ENCODE measurements around the gene PROK1. TPM values are rescaled to one million over a fixed set of nuclear protein-coding genes. Genes with fewer than 3 reads are reported as not detected.

The PROK1 gene
- polyA plus RNA-seq, 3 donors, result not detected

GRCh38 chr1:110449661-110450651, 993 bp upstream of the PROK1 start:
- Histone ChIP-seq H3K4me1 (ENCODE audit: control insufficient read depth in 1 of 2, insufficient read depth in 2 of 2, low read length in 2 of 2) (no peaks in the 10 kb centered on the region), H3K4me3 (replicated peaks in 1 of 3; ENCODE audit: low read depth in 2 of 3, low read length in 3 of 3) (no peak overlapping the region), H3K36me3 (replicated peaks in 1 of 2; ENCODE audit: control insufficient read depth in 1 of 2, insufficient read depth in 2 of 2, low read length in 2 of 2) (no peaks in the 10 kb centered on the region), H3K27me3 (ENCODE audit: control insufficient read depth in 2 of 2, insufficient read depth in 2 of 2, low read length in 2 of 2) (no peaks in the 10 kb centered on the region), H3K9ac (ENCODE audit: insufficient read depth, low read length, poor library complexity, severe bottlenecking) (no peak overlapping the region), H3K4me2 (replicated peaks; ENCODE audit: extremely low read depth, low read length, poor library complexity, severe bottlenecking) (no peak overlapping the region), H3K27ac (ENCODE audit: low read depth in 1 of 2, low read length in 2 of 2) (no peak overlapping the region), H3K9me3 (replicated peaks in 1 of 2; ENCODE audit: control insufficient read depth in 1 of 2, insufficient read depth in 1 of 2, low read length in 2 of 2) (no peaks in the 10 kb centered on the region), H3K79me2 (ENCODE audit: insufficient read depth, low read length) (no peaks in the 10 kb centered on the region), H4K20me1 (ENCODE audit: insufficient read depth, low read length) (no peaks in the 10 kb centered on the region), H2AFZ (ENCODE audit: insufficient read depth, low read depth, low read length, poor library complexity, severe bottlenecking) (no peak overlapping the region)
- no peak for TF ChIP-seq CTCF (IDR thresholded peaks at IDR 0.05)
- Mint-ChIP-seq H3K4me3 (no peak overlapping the region), H3K27ac (no peak overlapping the region), H3K9me3 (no peaks in the 10 kb centered on the region), H3K36me3 (no peaks in the 10 kb centered on the region), H3K27me3 (ENCODE audit: low read depth in 3 of 3) (peaks cover 6 to 10% (median 6%) of the 10 kb centered on the region in 3 donors), H3K4me1 (no peaks in the 10 kb centered on the region)
- intact Hi-C loops (cut with micrococcal nuclease), result no loop called here
- DNase-seq, result no peak
- WGBS (ENCODE audit: insufficient coverage), result no CpG with 5 or more reads among the region's 12 CpGs

- DNase-seq, result no peak
- H3K36me3 Mint-ChIP-seq, result no peaks in the 10 kb centered on the region
- WGBS (ENCODE audit: insufficient coverage), result 92% methylated on average over 6 of the region's 7 CpGs
Measured at GRCh38 chr1:110452330-110452729, 1.4 kb downstream of the PROK1 start.

More at GRCh38 chr1:110452330-110452729, 1.4 kb downstream of the PROK1 start:
- Histone ChIP-seq H3K27me3 (ENCODE audit: control insufficient read depth in 2 of 2, insufficient read depth in 2 of 2, low read length in 2 of 2) (no peaks in the 10 kb centered on the region), H3K4me1 (ENCODE audit: control insufficient read depth in 1 of 2, insufficient read depth in 2 of 2, low read length in 2 of 2) (no peaks in the 10 kb centered on the region), H3K4me2 (replicated peaks; ENCODE audit: extremely low read depth, low read length, poor library complexity, severe bottlenecking) (no peak overlapping the region), H3K79me2 (ENCODE audit: insufficient read depth, low read length) (no peaks in the 10 kb centered on the region), H4K20me1 (ENCODE audit: insufficient read depth, low read length) (no peaks in the 10 kb centered on the region), H3K4me3 (replicated peaks in 1 of 3; ENCODE audit: low read depth in 2 of 3, low read length in 3 of 3) (no peak overlapping the region), H3K27ac (ENCODE audit: low read depth in 1 of 2, low read length in 2 of 2) (no peak overlapping the region), H3K9me3 (replicated peaks in 1 of 2; ENCODE audit: control insufficient read depth in 1 of 2, insufficient read depth in 1 of 2, low read length in 2 of 2) (no peaks in the 10 kb centered on the region), H3K9ac (ENCODE audit: insufficient read depth, low read length, poor library complexity, severe bottlenecking) (no peak overlapping the region), H2AFZ (ENCODE audit: insufficient read depth, low read depth, low read length, poor library complexity, severe bottlenecking) (no peak overlapping the region), H3K36me3 (replicated peaks in 1 of 2; ENCODE audit: control insufficient read depth in 1 of 2, insufficient read depth in 2 of 2, low read length in 2 of 2) (no peaks in the 10 kb centered on the region)
- Mint-ChIP-seq H3K27ac (no peak overlapping the region), H3K9me3 (no peaks in the 10 kb centered on the region), H3K4me1 (no peaks in the 10 kb centered on the region), H3K27me3 (ENCODE audit: low read depth in 3 of 3) (peaks cover 6 to 10% (median 10%) of the 10 kb centered on the region in 3 donors), H3K4me3 (no peak overlapping the region)
- intact Hi-C loops (cut with micrococcal nuclease), result no loop called here
- no peak for TF ChIP-seq CTCF (IDR thresholded peaks at IDR 0.05)
